ENCODE measurements around the gene DIAPH1. TPM values are rescaled to one million over a fixed set of nuclear protein-coding genes. Genes with fewer than 3 reads are reported as not detected.
"Not testable (repeated sequence)": the region's sequence is repeated elsewhere in the genome, so short reads cannot be mapped to it uniquely, and the experiment has no call there.

DIAPH1 gene
- total RNA-seq, 2 experiments from 2014 or later, result 213 to 218 TPM

DNA sequence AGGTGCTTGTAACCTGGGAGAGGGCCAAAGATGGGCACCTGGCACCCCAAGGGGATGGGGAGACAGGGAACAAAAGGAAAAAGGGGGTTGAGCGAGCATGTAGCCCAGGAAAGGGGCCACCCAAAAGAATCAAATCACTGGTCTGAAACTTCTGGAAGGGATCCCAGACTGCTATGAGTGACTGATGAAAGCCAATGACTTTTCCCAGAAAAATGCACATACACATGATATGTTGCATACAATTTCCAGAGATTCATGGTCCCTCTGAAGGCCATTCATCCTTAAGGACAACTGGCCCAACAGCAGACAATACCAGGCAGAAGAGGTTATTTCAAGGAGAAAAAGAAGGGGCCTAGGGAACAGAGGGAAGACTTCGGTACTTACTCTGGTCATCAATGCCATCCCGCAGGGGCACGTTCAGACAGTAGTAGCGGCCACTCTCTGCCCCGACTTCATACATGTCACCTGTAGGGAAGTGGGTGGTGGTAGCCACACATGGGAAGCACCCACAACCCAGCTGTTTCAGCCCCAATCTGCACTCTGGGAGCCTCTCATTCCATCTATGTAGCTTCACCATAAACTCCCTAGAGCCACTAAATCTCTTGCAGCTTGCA, 9.5 kb upstream of the DIAPH1 start:
- ChIA-PET CTCF (interaction anchor here (1.2 to 2.3 kb wide), 2 partner anchors 9 to 36 kb away, joined by 6 to 14 read pairs; partner anchors contain the start of gene DIAPH1), POLR2A (no interaction called here)

DNA sequence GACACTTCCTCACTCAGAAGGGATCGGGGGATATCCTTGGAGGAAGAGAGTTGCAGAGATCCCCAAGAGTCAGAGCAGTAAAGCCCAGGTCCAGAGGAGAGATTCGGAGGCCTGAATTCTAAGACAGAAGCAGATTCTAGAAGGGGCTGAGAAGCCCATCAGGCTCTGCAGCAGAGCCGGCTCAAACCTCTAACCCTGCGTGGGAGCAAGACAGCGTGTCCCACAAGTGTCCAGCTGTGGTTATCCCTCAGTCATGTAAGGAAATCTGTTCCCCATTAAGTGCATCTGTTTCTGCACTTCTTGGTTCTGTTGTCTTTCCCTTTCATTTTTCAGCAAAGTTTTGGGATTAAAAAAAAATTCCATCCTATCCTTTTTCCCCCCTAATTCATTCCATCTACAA, 4.8 kb upstream of the DIAPH1 start:
- CTCF ChIA-PET, result interaction anchor here (0.8 to 6.3 kb wide), 3 partner anchors 12 to 255 kb away, joined by 3 to 32 read pairs (median 3); partner anchors contain the start of gene PCDH1
- POLR2A ChIA-PET, result no interaction called here

- CTCF ChIA-PET, result interaction anchor here (0.8 to 6.3 kb wide), 4 partner anchors 12 to 255 kb away, joined by 3 to 32 read pairs (median 3); partner anchors contain the start of gene PCDH1
- POLR2A ChIA-PET, result interaction anchor here (0.8 kb wide), 1 partner anchor 12 kb away, joined by 3 read pairs; no protein-coding TSS in a partner anchor
Measured at GRCh38 chr5:141623186-141623585, 4.4 kb upstream of the DIAPH1 start.

DNA sequence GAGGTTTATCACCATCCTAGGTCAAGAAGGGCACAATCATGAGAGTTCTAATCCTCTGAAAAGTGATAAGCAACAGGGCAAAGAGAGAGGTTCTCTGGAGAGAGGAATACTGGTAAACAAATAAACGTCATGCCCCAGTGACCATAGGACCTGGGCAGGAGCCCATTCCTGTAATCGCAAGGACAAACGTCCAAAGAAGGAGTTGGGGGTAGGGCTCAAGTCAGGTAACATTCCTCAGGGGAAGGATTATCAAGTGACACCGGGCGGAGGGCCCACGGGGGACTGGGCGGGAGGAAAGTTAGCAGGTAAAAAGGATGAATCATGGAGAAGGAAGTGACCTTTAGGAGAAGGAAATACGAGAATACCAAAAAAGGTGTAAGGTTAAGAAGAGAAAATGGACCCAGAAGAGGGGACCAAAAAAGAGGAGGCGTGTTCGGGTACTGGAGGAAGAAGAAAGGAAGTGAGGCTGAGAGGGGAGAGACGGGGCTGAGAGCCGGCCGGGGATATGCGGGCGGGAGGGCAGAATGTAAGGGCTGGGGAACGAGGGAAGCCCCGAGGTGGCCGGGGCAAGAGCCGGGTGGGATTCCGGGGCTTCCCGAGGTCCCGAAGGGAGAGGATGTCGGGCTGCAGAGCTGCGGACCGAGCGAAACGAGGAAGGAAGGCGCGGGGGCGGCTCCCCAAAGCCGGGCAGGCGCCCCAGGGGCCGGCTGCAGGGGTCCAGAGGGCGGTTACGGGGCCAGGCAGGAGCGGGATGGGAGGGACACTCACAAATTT, 583 bp downstream of the DIAPH1 start:
- ChIA-PET POLR2A (interaction anchor here (0.7 to 4.3 kb wide), 9 partner anchors 11 to 33 kb away, joined by 3 to 34 read pairs (median 4); partner anchors contain the start of genes FCHSD1, HDAC3 and RELL2), CTCF (interaction anchor here (0.9 to 5.3 kb wide), 18 partner anchors 11 to 94 kb away, joined by 3 to 122 read pairs (median 6); partner anchors contain the start of genes FCHSD1, HDAC3 and RELL2)

DNA sequence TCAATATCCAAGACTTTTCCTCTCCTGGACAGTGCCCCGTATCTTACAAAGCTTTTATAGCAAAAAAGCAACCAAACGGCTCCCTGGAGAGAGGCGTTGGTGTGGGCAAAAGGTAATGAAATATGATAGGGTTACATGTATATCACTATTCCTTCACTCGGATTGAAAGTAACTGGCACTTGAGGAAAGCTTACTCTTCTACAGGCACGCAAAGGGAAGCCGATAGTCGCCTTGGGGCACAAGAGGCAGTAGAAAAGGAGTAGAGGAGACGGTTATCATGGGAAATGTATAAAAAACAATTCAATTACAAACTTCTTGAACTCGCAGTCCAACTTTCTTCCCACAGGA, 1.1 kb downstream of the DIAPH1 start:
- CTCF ChIA-PET, result interaction anchor here (0.8 to 5.3 kb wide), 6 partner anchors 11 to 27 kb away, joined by 3 to 122 read pairs (median 28); partner anchors contain the start of genes HDAC3 and RELL2

GRCh38 chr5:141617128-141617527, 1.7 kb downstream of the DIAPH1 start:
- ChIA-PET CTCF (interaction anchor here (0.6 to 5.3 kb wide), 7 partner anchors 10 to 56 kb away, joined by 3 to 122 read pairs (median 4); partner anchors contain the start of genes HDAC3 and RELL2), POLR2A (interaction anchor here (0.6 to 4.3 kb wide), 6 partner anchors 11 to 66 kb away, joined by 3 to 34 read pairs (median 8); partner anchors contain the start of genes FCHSD1, HDAC3 and RELL2)

More for the DNA sequence above, 1.1 kb downstream of the DIAPH1 start:
- POLR2A ChIA-PET, result interaction anchor here (0.7 to 4.3 kb wide), 5 partner anchors 12 to 33 kb away, joined by 3 to 34 read pairs (median 7); partner anchors contain the start of genes FCHSD1, HDAC3 and RELL2

- POLR2A ChIA-PET, result interaction anchor here (0.6 to 4.3 kb wide), 4 partner anchors 21 to 67 kb away, joined by 7 to 34 read pairs (median 10); partner anchors contain the start of genes FCHSD1, HDAC3 and RELL2
Measured at GRCh38 chr5:141615991-141616720, 2.6 kb downstream of the DIAPH1 start.

GRCh38 chr5:141613344-141613743, 5.5 kb downstream of the DIAPH1 start:
- POLR2A ChIA-PET, result interaction anchor here (0.6 to 1.0 kb wide), 2 partner anchors 12 to 21 kb away, joined by 3 to 5 read pairs; no protein-coding TSS in a partner anchor
- CTCF ChIA-PET, result interaction anchor here (1.3 to 1.7 kb wide), 2 partner anchors 21 kb away, joined by 7 to 8 read pairs; no protein-coding TSS in a partner anchor

More at GRCh38 chr5:141615991-141616720, 2.6 kb downstream of the DIAPH1 start:
- CTCF ChIA-PET, result interaction anchor here (0.6 to 5.3 kb wide), 7 partner anchors 9 to 57 kb away, joined by 3 to 122 read pairs (median 5); partner anchors contain the start of genes HDAC3 and RELL2

DNA sequence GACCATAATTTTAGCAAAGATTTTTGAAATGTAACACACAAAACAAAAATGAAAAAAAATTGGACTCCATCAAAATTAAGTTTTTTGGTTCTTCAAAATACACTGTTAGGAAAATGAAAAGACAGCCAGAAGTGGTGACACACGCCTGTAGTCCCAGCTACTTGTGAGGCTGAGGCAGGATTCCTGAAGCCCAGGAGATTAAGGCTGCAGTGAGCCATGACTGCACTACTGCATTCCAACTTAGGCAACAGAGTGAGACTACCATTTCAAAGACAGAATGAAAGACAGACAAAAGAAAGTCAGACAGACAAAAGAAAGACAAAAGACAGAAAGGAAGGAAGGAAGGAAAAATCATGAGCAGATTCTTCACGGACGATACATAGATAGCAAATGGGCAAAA, 7.5 kb downstream of the DIAPH1 start:
- ChIA-PET POLR2A (no interaction called here), CTCF (interaction anchor here (1.0 kb wide), 1 partner anchor 17 kb away, joined by 4 read pairs; no protein-coding TSS in a partner anchor)

GRCh38 chr5:141609921-141610320, 8.9 kb downstream of the DIAPH1 start:
- CTCF ChIA-PET, result interaction anchor here (1.3 to 6.5 kb wide), 2 partner anchors 8 to 18 kb away, joined by 4 to 52 read pairs; partner anchors contain the start of gene DIAPH1
- POLR2A ChIA-PET, result not testable (repeated sequence)

- ChIA-PET POLR2A (no interaction called here), CTCF (interaction anchor here (0.7 to 6.5 kb wide), 4 partner anchors 9 to 42 kb away, joined by 4 to 52 read pairs (median 6); partner anchors contain the start of gene DIAPH1)
Measured at GRCh38 chr5:141609044-141609443, 9.8 kb downstream of the DIAPH1 start.

DNA sequence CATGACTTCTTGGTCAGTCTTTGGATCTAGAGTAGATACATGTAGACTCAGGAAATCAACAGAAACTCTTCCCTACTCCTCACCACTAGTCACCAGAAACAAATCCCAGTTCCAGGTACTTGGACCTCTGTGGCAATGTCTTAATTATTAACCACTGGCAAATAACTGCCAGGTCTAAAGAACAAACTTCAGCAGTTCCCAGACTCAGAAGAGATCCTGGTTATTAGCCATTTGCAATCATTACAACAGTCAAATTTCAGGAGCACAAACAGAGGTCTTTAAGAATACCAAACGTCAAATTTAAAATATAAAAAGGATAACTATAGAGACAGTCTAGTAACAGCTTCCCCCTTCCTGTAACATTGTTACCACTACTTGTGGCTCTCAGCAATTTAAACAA, 10.2 kb downstream of the DIAPH1 start:
- CTCF ChIA-PET, result interaction anchor here (0.7 to 6.5 kb wide), 3 partner anchors 9 to 42 kb away, joined by 5 to 52 read pairs (median 7); partner anchors contain the start of gene DIAPH1
- POLR2A ChIA-PET, result no interaction called here

- ChIA-PET POLR2A (interaction anchor here (1.6 kb wide), 1 partner anchor 11 kb away, joined by 4 read pairs; the partner anchor contains the start of gene DIAPH1), CTCF (interaction anchor here (1.7 to 6.5 kb wide), 2 partner anchors 10 to 16 kb away, joined by 10 to 52 read pairs; partner anchors contain the start of gene DIAPH1)
Measured at GRCh38 chr5:141608046-141608445, 10.8 kb downstream of the DIAPH1 start.

DNA sequence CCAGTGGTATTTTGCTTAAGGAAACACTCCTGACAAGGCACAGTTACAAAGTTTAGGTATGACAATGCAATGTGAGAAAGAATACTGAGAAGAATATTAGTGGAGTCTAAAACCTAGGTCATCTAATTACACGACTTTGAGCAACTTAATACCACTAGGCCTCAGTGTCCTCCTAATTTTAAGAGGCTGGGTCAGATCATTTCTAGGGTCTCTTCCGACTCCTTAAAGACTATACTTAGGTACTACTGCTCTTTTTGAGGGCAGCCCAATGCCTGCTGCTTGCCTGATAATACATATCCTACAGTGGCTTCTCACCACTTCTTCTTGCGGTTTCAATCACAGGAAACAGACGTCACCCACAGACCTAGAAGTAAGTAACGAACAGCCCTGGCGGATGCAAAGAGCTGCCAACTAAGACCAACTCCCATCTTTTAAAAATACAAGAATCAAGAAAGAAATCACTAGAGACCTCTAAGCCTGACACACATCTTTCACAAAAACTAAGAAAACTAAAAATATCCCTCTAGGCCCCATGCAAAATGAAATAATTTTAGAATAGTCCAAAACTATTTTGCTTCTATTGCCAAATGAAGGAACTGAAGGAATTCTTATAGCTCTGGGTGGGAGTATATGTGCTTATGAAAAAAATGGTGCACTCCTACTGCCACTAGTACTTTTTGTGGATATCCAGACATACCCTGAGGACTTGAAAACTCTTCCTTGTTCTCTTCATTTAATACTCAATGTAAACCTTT, 13.1 kb downstream of the DIAPH1 start:
- POLR2A ChIA-PET, result interaction anchor here (0.6 to 1.0 kb wide), 3 partner anchors 12 to 13 kb away, joined by 3 to 6 read pairs (median 3); partner anchors contain the start of gene DIAPH1
- CTCF ChIA-PET, result interaction anchor here (1.2 to 6.5 kb wide), 3 partner anchors 12 to 32 kb away, joined by 5 to 52 read pairs (median 9); partner anchors contain the start of gene DIAPH1

- CTCF ChIA-PET, result interaction anchor here (1.1 to 6.5 kb wide), 3 partner anchors 11 to 14 kb away, joined by 4 to 52 read pairs (median 13); partner anchors contain the start of gene DIAPH1
- POLR2A ChIA-PET, result interaction anchor here (0.5 kb wide), 1 partner anchor 13 kb away, joined by 3 read pairs; no protein-coding TSS in a partner anchor
Measured at GRCh38 chr5:141603923-141604717, 14.7 kb downstream of the DIAPH1 start.

DNA sequence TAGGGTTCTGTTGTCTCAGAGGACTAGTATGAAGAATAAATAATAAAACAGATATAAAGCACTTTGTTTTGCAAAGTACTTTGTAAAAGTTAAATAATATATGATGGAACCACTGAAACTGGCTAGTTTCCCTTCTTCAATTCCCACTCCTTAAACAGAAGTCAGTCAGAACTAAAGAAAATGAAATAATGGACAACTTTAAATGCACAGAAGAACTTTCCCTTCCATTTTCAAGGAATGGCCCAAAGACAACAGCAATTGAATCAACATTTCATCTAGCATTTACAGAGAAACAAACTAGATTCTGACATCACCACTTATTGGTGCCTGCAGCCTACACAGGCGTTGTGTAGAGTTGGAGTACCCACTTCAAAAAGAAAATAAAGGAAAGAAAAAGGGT, 16.2 kb downstream of the DIAPH1 start:
- ChIA-PET POLR2A (no interaction called here), CTCF (interaction anchor here (1.0 to 2.0 kb wide), 5 partner anchors 10 to 45 kb away, joined by 3 to 13 read pairs (median 3); partner anchors contain the start of gene DIAPH1)

Data from activated CD8-positive, alpha-beta memory T cell treated with anti-CD3 and anti-CD28 coated beads for 36 hours (primary cell).